ENCODE measurements around the gene PKIG.

Gene PKIG

GRCh38 chr20:44561876-44562275 lies 20.5 kb upstream of the PKIG start:
- no peak overlapping the region for H3K4me3 ChIP-seq (ENCODE audit: low read depth, low read length)
- CTCF ChIA-PET = interaction anchor here (0.9 kb wide), 1 partner anchor 26 kb away, joined by 3 read pairs; no protein-coding TSS in a partner anchor
- TF ChIP-seq CTCF (IDR thresholded peaks at IDR 0.05; ENCODE audit: insufficient read depth, low read length, missing control alignments) = no peak
- DNase-seq (ENCODE audit: low read depth, low spot score) = no peak
- POLR2A ChIA-PET = no interaction called here

- no peak for TF ChIP-seq CTCF (IDR thresholded peaks at IDR 0.05; ENCODE audit: insufficient read depth, low read length, missing control alignments)
- POLR2A ChIA-PET = no interaction called here
- CTCF ChIA-PET = no interaction called here
- DNase-seq (ENCODE audit: low read depth, low spot score) = no peak
- H3K4me3 ChIP-seq (ENCODE audit: low read depth, low read length) = no peak overlapping the region
These were observed 16.4 kb upstream of the PKIG start for GRCh38 chr20:44566018-44566417.

- no peak for TF ChIP-seq CTCF (IDR thresholded peaks at IDR 0.05; ENCODE audit: insufficient read depth, low read length, missing control alignments)
- CTCF ChIA-PET = interaction anchor here (0.8 to 1.5 kb wide), 3 partner anchors 9 to 29 kb away, joined by 4 read pairs; no protein-coding TSS in a partner anchor
- POLR2A ChIA-PET = no interaction called here
These were observed 15.6 kb upstream of the PKIG start for GRCh38 chr20:44566811-44567210.

GRCh38 chr20:44570367-44570766 lies 12.0 kb upstream of the PKIG start:
- CTCF ChIA-PET = interaction anchor here (0.6 to 1.8 kb wide), 4 partner anchors 32 to 113 kb away, joined by 3 to 4 read pairs (median 3); no protein-coding TSS in a partner anchor
- POLR2A ChIA-PET = no interaction called here

More at GRCh38 chr20:44566811-44567210, 15.6 kb upstream of the PKIG start:
- no peak for DNase-seq (ENCODE audit: low read depth, low spot score)
- H3K4me3 ChIP-seq (ENCODE audit: low read depth, low read length) = no peak overlapping the region

GRCh38 chr20:44571362-44571988 lies 10.9 kb upstream of the PKIG start:
- no peak for DNase-seq (ENCODE audit: low read depth, low spot score)
- no peak for TF ChIP-seq CTCF (IDR thresholded peaks at IDR 0.05; ENCODE audit: insufficient read depth, low read length, missing control alignments)
- POLR2A ChIA-PET = no interaction called here
- CTCF ChIA-PET = interaction anchor here (0.9 to 1.2 kb wide), 4 partner anchors 36 to 112 kb away, joined by 3 read pairs; no protein-coding TSS in a partner anchor
- H3K4me3 ChIP-seq (ENCODE audit: low read depth, low read length) = no peak overlapping the region

More at GRCh38 chr20:44570367-44570766, 12.0 kb upstream of the PKIG start:
- no peak for TF ChIP-seq CTCF (IDR thresholded peaks at IDR 0.05; ENCODE audit: insufficient read depth, low read length, missing control alignments)
- DNase-seq (ENCODE audit: low read depth, low spot score) = no peak
- no peak overlapping the region for H3K4me3 ChIP-seq (ENCODE audit: low read depth, low read length)

GRCh38 chr20:44572551-44573500 lies 9.6 kb upstream of the PKIG start:
- TF ChIP-seq CTCF (IDR thresholded peaks at IDR 0.05; ENCODE audit: insufficient read depth, low read length, missing control alignments) = no peak
- DNase-seq (ENCODE audit: low read depth, low spot score) = peak; percentile 82
- POLR2A ChIA-PET = interaction anchor here (1.8 to 2.1 kb wide), 2 partner anchors 10 to 20 kb away, joined by 7 to 10 read pairs; partner anchors contain the start of gene PKIG
- H3K4me3 ChIP-seq (ENCODE audit: low read depth, low read length) = peak overlapping the region; percentile 25
- CTCF ChIA-PET = interaction anchor here (1.2 to 1.7 kb wide), 3 partner anchors 10 to 39 kb away, joined by 3 to 7 read pairs (median 3); partner anchors contain the start of gene PKIG

Data from AG04449 (cell line).